Measurements from ENCODE around the gene NPEPL1.

GRCh38 chr20:58706150-58706892 is 13.7 kb downstream of the NPEPL1 start:
- TF ChIP-seq CTCF (IDR thresholded peaks at IDR 0.05) (no peak), MAX (IDR thresholded peaks at IDR 0.05) (no peak), POLR2A (IDR thresholded peaks at IDR 0.05; ENCODE audit: low read length) (no peak), SREBF2 (IDR thresholded peaks at IDR 0.05) (no peak), BHLHE40 (IDR thresholded peaks at IDR 0.05; ENCODE audit: low read depth, low read length) (no peak), KDM1A (IDR thresholded peaks at IDR 0.05; ENCODE audit: low read depth) (no peak), FOSL2 (IDR thresholded peaks at IDR 0.05) (no peak), FOSL2 (CRISPR knock-in tag; IDR thresholded peaks at IDR 0.05) (no peak)

All from A549 (cell line).